GM21526 (cell line): ENCODE data around the gene TRIM38.
"Not testable (repeated sequence)": the region's sequence is repeated elsewhere in the genome, so short reads cannot be mapped to it uniquely, and the experiment has no call there.

Experiments
- ATAC-seq: cut with Tn5 transposase; IDR thresholded peaks from one replicate; pipeline ENCODE4 v1.9.1; 2021; ENCODE audit warnings: moderate library complexity; ENCODE audit not compliant: unreplicated experiment, low FRiP score

The TRIM38 gene

GRCh38 chr6:25939593-25939992, 23.0 kb upstream of the TRIM38 start:
- ATAC-seq = no peak

- no peak for ATAC-seq
These were observed 19.9 kb upstream of the TRIM38 start for GRCh38 chr6:25942561-25943147.

GRCh38 chr6:25943887-25944286, 18.7 kb upstream of the TRIM38 start:
- ATAC-seq = no peak

- ATAC-seq = no peak
These were observed 17.7 kb upstream of the TRIM38 start for GRCh38 chr6:25944688-25945574.

GRCh38 chr6:25945738-25946137, 16.9 kb upstream of the TRIM38 start:
- not testable (repeated sequence) for ATAC-seq

- ATAC-seq = no peak
These were observed 16.0 kb upstream of the TRIM38 start for GRCh38 chr6:25946631-25947030.

GRCh38 chr6:25947492-25947891, 15.1 kb upstream of the TRIM38 start:
- ATAC-seq = not testable (repeated sequence)

- no peak for ATAC-seq
These were observed 12.9 kb upstream of the TRIM38 start for GRCh38 chr6:25949695-25950094.

- ATAC-seq = no peak
These were observed 12.3 kb upstream of the TRIM38 start for GRCh38 chr6:25950297-25950696.

GRCh38 chr6:25951296-25952032, 11.1 kb upstream of the TRIM38 start:
- no peak for ATAC-seq

- no peak for ATAC-seq
These were observed 10.1 kb upstream of the TRIM38 start for GRCh38 chr6:25952535-25952934.

- no peak for ATAC-seq
These were observed 8.9 kb upstream of the TRIM38 start for GRCh38 chr6:25953733-25954132.

GRCh38 chr6:25954756-25955155, 7.8 kb upstream of the TRIM38 start:
- no peak for ATAC-seq

- ATAC-seq = no peak
These were observed 6.4 kb upstream of the TRIM38 start for GRCh38 chr6:25956226-25956625.

- ATAC-seq = no peak
These were observed 3.9 kb upstream of the TRIM38 start for GRCh38 chr6:25958700-25959162.

- no peak for ATAC-seq
These were observed 2.6 kb upstream of the TRIM38 start for GRCh38 chr6:25959890-25960536.

- no peak for ATAC-seq
These were observed 1.9 kb upstream of the TRIM38 start for GRCh38 chr6:25960734-25961133.

GRCh38 chr6:25961619-25962148, 918 bp upstream of the TRIM38 start:
- no peak for ATAC-seq

- no peak for ATAC-seq
These were observed 973 bp downstream of the TRIM38 start for GRCh38 chr6:25963426-25964123.

- no peak for ATAC-seq
These were observed 2.5 kb downstream of the TRIM38 start for GRCh38 chr6:25965058-25965457.
